T-helper 1 cell treated with Interleukin-12 subunit alpha and Interleukin-12 subunit beta and Interleukin-4 antibody, amounts not matched to agents 30 μg/mL and 1 μg/mL, for 36 hours (primary cell): Measurements from ENCODE around the gene FAM168A.
"Not testable (repeated sequence)": the region's sequence is repeated elsewhere in the genome, so short reads cannot be mapped to it uniquely, and the experiment has no call there.

Source experiments
- H3K27ac Mint-ChIP-seq: one replicate; pipeline ENCODE4 v1.8.0; 2021; ENCODE audit warnings: mild to moderate bottlenecking, mixed read lengths
- H3K27me3 Mint-ChIP-seq: one replicate; pipeline ENCODE4 v1.8.0; 2021; ENCODE audit warnings: low read depth, mixed read lengths
- H3K36me3 Mint-ChIP-seq: one replicate; pipeline ENCODE4 v1.8.0; 2021; ENCODE audit warnings: low read depth, mixed read lengths
- H3K4me1 Mint-ChIP-seq: one replicate; pipeline ENCODE4 v1.8.0; 2021; ENCODE audit warnings: low read depth, mixed read lengths
- H3K4me3 Mint-ChIP-seq: one replicate; pipeline ENCODE4 v1.8.0; 2021; ENCODE audit warnings: mild to moderate bottlenecking, moderate library complexity, mixed read lengths
- H3K9me3 Mint-ChIP-seq: one replicate; pipeline ENCODE4 v1.8.0; 2021; ENCODE audit warnings: mixed read lengths

The FAM168A gene

DNA sequence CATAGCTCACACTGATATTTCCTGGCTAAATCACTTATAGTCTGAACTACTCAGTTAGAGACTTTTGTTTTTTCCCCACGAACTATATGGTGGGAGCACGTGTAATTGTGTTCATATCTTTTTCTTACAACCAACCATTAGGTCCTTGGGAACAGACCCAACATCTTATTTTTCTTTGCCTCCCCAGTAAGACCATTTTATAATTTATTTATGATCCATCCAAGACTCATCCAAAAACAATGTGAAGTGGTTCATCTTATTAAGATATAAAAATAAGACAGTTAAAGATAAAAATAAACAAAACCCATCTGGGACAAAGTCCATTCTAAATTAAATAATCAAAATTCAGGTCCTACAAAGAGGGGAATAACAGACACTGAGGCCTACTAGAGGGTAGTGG is 90.8 kb downstream of the FAM168A start:
- H3K4me3 Mint-ChIP-seq: no peak overlapping the region
- peaks cover 17% of the 10 kb centered on the region for H3K9me3 Mint-ChIP-seq
- peaks cover 12% of the 10 kb centered on the region for H3K36me3 Mint-ChIP-seq
- H3K27me3 Mint-ChIP-seq: no peaks in the 10 kb centered on the region
- H3K4me1 Mint-ChIP-seq: peaks cover 2% of the 10 kb centered on the region
- no peak overlapping the region for H3K27ac Mint-ChIP-seq

DNA sequence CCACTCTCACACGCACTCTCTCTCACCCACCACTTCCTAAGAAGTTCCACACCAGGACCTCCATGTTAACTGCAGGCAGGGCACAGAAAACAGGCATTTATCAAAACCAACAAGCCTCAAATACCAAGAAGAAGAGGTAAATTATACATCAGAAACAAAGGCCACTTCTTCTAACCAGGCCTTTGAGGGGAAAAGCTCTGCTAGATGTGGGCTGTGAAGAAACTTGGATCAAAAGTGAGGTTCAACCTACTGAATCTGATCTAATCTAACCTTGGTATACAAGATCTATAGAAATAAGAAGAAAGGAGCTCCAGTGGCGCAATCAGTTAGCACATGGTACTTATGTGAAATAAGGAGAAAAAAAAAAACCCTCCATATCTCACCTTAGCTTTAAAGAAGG is 91.9 kb downstream of the FAM168A start:
- Mint-ChIP-seq H3K27ac (no peak overlapping the region), H3K9me3 (peaks cover 17% of the 10 kb centered on the region), H3K4me1 (peaks cover 4% of the 10 kb centered on the region), H3K4me3 (no peak overlapping the region), H3K27me3 (no peaks in the 10 kb centered on the region), H3K36me3 (peaks cover 12% of the 10 kb centered on the region)

DNA sequence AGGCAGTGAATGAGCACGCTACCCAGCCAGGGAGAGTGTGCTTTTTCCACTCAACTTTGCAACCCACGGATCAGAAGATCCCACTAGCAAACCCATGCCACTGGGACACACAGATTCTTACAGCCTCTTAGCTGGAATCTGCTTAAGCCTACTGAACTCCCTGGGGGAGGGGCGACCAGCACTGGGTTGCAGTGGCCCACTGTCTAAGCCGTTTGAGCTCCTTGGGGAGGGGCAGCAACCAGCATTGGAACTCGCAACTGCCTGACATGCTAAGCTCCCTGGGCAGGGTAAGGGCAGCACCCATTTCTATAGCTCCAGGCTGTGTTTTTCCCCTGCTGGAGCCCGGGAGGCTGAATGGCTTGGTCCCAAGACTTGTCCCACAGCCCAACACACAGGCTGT is 99.6 kb downstream of the FAM168A start:
- Mint-ChIP-seq H3K36me3 (peaks cover 11% of the 10 kb centered on the region), H3K4me1 (peaks cover 8% of the 10 kb centered on the region), H3K27me3 (no peaks in the 10 kb centered on the region), H3K27ac (no peak overlapping the region), H3K9me3 (peaks cover 12% of the 10 kb centered on the region), H3K4me3 (no peak overlapping the region)

DNA sequence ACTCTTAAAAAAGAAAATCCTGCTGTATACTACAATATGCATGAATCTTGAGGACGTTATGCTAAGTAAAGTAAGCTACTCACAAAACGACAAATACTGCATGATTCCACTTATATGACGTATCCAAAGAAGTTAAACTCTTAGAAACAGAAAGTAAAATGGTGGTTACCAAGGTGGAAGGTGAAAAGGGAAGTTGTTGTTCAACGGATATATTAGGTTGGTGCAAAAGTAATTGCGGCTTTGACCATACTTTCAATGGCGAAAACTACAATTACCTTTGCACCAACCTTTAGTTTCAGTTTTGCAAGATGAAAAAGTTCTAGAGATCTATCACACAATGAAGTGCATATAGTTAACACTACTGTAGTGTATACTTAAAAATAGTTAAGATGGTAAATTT is 101.8 kb downstream of the FAM168A start:
- H3K27ac Mint-ChIP-seq: no peak overlapping the region
- H3K4me3 Mint-ChIP-seq: no peak overlapping the region
- H3K36me3 Mint-ChIP-seq: peaks cover 11% of the 10 kb centered on the region
- H3K9me3 Mint-ChIP-seq: peaks cover 7% of the 10 kb centered on the region
- H3K27me3 Mint-ChIP-seq: no peaks in the 10 kb centered on the region
- H3K4me1 Mint-ChIP-seq: peaks cover 10% of the 10 kb centered on the region

DNA sequence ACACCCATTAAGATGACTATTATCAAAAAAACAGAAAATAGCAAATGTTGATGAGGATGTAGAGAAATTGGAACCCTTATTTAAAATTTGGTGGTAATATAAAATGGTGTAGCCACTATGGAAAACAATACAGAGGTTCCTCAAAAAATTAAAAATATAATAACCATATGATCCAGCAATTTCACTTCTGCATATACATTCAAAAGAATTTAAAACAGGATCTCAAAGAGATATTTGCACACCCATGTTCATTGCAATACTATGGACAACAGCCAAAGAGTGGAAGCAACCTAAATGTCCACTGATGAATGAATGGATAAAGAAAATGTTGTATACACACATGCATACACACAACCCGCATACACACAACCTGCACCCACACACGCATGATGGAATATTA is 102.2 kb downstream of the FAM168A start:
- Mint-ChIP-seq H3K4me1 (peaks cover 8% of the 10 kb centered on the region), H3K36me3 (peaks cover 9% of the 10 kb centered on the region), H3K4me3 (no peak overlapping the region), H3K27ac (no peak overlapping the region), H3K9me3 (peaks cover 7% of the 10 kb centered on the region), H3K27me3 (no peaks in the 10 kb centered on the region)

DNA sequence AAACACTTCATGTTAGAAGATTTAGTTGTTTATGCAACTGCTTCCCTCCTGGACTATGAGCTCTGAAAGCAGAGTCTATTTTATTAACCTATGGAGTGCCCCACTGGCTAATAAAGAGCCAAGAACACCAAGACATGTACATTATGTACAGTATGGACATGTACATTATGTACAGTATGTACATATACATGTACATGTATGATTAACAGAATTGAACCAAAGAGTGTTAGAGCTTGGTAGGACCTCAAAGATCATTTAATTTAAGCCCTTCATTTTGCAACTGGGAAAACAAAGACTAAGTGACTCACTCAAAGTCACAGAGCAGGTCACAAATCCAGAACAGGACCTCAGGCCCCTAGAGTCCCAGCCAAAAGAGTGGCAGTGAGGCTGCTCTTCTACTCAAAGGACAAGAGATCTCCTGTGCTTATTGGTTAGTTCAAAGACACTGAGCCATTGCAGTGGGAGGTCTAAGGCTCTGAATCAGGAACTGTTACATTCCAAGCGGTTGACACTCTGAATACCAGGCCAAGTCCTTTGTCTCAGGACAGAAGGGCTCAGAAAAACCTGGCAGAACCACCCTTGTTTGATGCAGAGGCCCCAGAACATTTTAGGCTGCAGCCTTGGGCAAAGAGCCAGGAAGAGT is 103.8 kb downstream of the FAM168A start:
- Mint-ChIP-seq H3K4me3 (no peak overlapping the region), H3K4me1 (peaks cover 6% of the 10 kb centered on the region), H3K27me3 (no peaks in the 10 kb centered on the region), H3K9me3 (peaks cover 7% of the 10 kb centered on the region), H3K27ac (no peak overlapping the region), H3K36me3 (peaks cover 7% of the 10 kb centered on the region)

DNA sequence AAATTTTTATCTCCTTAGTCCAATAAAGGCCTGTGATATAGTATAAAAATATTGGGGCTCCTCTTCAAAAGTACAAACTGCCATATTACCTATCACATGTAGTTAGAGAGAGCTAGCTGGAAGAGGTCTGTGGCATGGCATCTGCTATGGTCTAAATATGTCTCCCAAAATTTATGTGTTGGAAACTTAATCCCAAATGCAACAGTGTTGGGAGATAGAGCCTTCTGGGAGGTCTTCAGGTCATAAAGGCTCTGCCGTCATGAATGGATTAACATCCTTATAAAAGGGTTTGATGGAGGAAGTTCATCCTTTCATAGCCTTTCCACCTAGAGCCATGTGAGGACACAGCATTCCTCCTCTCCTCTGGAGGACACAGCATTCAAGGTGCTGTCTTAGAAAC is 116.3 kb downstream of the FAM168A start:
- Mint-ChIP-seq H3K9me3 (no peaks in the 10 kb centered on the region), H3K4me3 (no peak overlapping the region), H3K27ac (no peak overlapping the region), H3K4me1 (no peaks in the 10 kb centered on the region), H3K27me3 (no peaks in the 10 kb centered on the region), H3K36me3 (no peaks in the 10 kb centered on the region)

DNA sequence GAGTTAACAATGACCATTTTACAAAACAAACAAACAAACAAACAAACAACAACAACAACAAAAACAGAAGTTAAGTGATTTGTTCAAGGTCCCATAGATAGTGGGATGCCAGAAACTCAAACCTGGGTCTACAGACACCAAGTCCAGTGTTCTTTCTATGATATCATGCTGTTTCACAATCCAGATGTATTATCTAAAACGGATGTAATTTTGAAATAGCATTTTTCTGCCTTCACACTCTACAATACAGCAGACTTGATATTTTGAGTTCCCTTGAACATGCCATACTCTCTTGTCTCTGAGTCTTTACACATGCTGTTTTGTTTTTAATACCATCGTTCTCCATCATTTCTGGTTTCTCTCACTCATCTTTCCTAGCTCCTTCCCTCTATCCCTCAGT is 117.2 kb downstream of the FAM168A start:
- H3K27me3 Mint-ChIP-seq: no peaks in the 10 kb centered on the region
- no peaks in the 10 kb centered on the region for H3K4me1 Mint-ChIP-seq
- no peaks in the 10 kb centered on the region for H3K36me3 Mint-ChIP-seq
- no peak overlapping the region for H3K4me3 Mint-ChIP-seq
- H3K27ac Mint-ChIP-seq: no peak overlapping the region
- H3K9me3 Mint-ChIP-seq: no peaks in the 10 kb centered on the region

DNA sequence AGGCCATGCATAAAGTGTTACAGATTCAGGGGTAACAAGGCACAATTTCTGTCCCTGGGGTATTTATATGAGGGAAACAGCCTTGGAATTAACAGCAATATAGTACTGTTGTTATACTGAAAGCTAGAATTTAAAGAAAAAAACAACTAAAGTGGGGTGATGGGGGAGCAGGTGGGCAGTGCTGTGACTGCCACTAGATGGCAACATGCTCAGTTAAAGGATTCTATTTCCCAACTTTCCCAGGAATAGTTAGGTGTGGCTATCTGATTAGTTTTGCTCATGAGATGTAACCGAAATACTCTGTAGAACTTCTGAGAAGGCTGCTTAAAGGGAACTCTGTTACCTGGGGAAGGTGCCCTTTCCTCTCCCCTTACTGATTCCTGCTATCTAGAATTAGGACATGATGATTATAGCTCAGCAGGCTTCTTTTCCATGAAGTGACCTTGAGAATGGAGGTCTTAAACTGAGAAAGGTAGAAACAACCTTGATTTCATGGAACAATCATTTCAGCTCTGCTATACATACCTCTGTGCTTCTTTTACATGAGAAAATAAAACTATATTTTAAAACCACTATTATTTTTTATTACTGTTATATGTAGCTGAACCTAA is 119.1 kb downstream of the FAM168A start:
- Mint-ChIP-seq H3K9me3 (no peaks in the 10 kb centered on the region), H3K27me3 (no peaks in the 10 kb centered on the region), H3K27ac (no peak overlapping the region), H3K4me3 (no peak overlapping the region), H3K4me1 (no peaks in the 10 kb centered on the region), H3K36me3 (no peaks in the 10 kb centered on the region)

DNA sequence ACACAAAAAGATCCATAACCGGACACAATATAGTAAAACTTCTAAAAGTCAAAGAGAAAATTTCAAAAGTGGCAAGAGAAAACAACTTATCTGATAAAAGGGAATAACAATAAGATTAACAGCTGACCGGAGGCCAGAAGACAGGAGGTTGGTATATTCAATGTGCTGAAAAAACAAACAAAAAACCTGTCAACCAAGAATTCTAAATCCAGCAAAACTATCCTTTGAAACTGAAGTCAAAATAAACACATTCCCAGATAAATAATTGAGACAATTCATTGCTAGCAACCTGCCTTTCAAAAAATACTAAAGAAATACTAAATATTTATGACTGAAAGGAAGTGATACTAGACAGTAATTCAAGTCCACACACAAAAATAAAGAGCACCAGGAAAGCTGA is 120.4 kb downstream of the FAM168A start:
- no peaks in the 10 kb centered on the region for H3K4me1 Mint-ChIP-seq
- H3K9me3 Mint-ChIP-seq: no peaks in the 10 kb centered on the region
- no peak overlapping the region for H3K4me3 Mint-ChIP-seq
- H3K27ac Mint-ChIP-seq: no peak overlapping the region
- H3K36me3 Mint-ChIP-seq: no peaks in the 10 kb centered on the region
- no peaks in the 10 kb centered on the region for H3K27me3 Mint-ChIP-seq

DNA sequence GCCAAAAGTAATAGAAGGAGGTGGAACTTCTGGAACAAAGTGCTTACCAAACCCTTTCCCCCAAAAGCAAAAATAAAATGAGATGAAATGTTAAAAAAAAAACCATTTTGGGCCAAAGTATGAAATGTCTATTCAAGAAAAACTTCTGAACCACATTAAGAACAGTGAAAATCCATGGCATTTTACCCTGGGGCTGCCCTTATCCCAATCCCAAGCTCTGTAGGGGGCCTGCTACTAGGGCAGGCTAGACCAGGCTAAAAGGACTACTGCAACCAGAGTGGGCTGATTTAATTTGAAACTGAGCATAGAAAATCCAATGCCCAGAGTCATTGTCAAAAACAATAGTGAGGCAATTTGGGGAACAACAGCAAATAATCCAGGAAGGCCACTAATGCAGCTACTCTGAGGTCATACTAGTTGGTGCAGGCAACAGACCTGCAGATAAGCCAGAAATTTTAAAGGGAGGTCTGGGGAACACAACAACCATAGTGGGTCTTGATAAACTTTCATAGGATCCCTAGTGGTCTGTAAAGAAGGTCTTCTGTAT is 122.3 kb downstream of the FAM168A start:
- no peaks in the 10 kb centered on the region for H3K9me3 Mint-ChIP-seq
- H3K27ac Mint-ChIP-seq: no peak overlapping the region
- no peaks in the 10 kb centered on the region for H3K4me1 Mint-ChIP-seq
- H3K27me3 Mint-ChIP-seq: no peaks in the 10 kb centered on the region
- H3K36me3 Mint-ChIP-seq: peaks cover under 1% of the 10 kb centered on the region
- no peak overlapping the region for H3K4me3 Mint-ChIP-seq

DNA sequence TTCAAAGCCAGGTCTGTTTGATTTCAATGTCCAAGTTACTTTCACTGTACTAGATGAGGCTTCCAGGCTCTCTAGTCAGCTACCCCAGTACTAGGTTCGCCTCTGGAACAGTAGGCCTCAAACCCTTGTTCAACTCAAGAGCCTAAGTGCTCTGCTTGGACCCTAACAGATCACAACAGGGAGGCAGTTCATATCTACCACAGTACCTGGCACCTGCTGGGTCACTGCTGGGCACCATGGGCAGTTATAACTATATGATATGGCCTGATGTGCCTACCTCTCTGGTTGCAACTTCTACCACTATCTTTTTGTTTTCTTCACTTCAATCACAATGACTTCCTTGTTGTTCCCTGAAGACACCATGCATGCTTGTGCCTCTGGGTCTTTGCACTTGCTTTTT is 124.7 kb downstream of the FAM168A start:
- H3K4me3 Mint-ChIP-seq: no peak overlapping the region
- H3K27me3 Mint-ChIP-seq: no peaks in the 10 kb centered on the region
- peaks cover 2% of the 10 kb centered on the region for H3K36me3 Mint-ChIP-seq
- no peaks in the 10 kb centered on the region for H3K4me1 Mint-ChIP-seq
- no peak overlapping the region for H3K27ac Mint-ChIP-seq
- no peaks in the 10 kb centered on the region for H3K9me3 Mint-ChIP-seq

DNA sequence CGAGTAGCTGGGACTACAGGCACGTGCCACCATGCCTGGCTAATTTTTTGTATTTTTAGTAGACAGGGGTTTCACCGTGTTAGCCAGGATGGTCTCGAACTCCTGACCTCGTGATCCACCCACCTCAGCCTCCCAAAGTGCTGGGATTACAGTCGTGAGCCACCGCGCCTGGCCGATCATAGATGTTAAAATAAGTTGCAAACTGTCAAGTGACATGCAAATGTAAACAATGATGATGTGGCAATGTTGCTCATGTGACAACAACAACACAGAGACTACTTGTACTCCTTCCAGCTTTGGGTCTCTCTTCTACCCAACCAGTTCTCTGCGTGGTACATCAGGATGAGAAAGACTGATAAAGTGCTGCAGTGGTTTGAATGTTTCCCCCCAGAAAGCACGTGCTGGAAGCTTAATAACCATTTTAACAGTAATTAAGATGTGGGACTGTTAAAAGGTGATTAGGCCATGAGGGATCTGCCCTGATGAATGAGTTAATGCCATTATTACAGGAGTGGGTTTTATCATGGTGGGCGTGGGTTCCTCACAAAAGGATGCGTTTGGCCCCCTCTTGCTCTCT is 127.8 kb downstream of the FAM168A start:
- H3K36me3 Mint-ChIP-seq, H3K4me1 Mint-ChIP-seq, H3K27me3 Mint-ChIP-seq, H3K27ac Mint-ChIP-seq, H3K4me3 Mint-ChIP-seq, H3K9me3 Mint-ChIP-seq: not testable (repeated sequence)

DNA sequence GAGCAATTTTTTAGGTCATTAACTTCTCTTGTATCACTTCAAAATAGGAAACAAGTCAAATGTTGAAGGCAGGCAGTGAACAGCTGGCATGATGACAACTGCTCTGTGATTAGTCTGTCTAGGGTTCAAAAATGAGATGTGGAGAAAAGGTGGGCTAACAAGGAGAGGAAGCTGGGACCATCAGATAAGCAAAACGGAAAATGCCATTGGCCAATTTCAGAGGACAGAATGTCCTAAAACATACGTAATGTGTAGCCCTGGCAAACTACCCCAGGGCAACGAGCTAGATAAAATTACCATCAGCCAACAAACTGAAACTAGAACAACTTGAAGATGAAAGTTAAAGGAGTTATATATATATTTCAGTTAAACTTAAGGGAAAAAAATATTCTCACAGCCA is 128.5 kb downstream of the FAM168A start:
- Mint-ChIP-seq H3K4me1 (peaks cover 2% of the 10 kb centered on the region), H3K27ac (no peak overlapping the region), H3K9me3 (no peaks in the 10 kb centered on the region), H3K27me3 (no peaks in the 10 kb centered on the region), H3K4me3 (no peak overlapping the region), H3K36me3 (peaks cover 5% of the 10 kb centered on the region)

DNA sequence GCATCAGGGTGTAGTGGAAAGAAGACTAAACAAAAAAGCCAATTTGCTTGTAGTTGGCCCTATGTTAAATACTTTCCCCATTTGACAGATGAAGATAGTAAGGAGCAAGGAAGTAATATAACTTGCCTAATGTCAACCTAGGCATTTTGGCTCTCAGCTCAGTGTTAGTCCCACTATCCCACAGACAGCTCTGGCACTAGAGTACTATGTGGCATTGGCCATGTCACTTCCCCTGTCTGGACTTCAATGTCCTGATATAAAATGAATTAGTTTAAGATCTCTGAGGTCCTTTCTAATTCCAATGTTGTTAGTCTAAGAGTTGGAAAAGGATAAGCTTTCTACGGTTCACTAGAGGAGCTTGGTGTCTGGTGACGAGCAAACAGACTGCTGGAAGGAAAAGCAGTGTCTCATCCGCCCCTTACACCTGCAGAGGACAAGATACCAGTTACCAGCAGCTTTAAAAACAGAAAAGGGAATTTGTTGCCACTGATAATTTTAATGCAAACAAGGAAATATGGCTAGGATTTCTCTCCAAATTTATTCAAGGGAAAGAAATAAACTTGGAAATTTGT is 129.2 kb downstream of the FAM168A start:
- no peaks in the 10 kb centered on the region for H3K9me3 Mint-ChIP-seq
- H3K4me3 Mint-ChIP-seq: no peak overlapping the region
- no peaks in the 10 kb centered on the region for H3K27me3 Mint-ChIP-seq
- H3K36me3 Mint-ChIP-seq: peaks cover 5% of the 10 kb centered on the region
- peaks cover 2% of the 10 kb centered on the region for H3K4me1 Mint-ChIP-seq
- H3K27ac Mint-ChIP-seq: no peak overlapping the region
